ES-I3 (cell line): ENCODE data around the gene KYNU.
"Not testable (repeated sequence)": the region's sequence is repeated elsewhere in the genome, so short reads cannot be mapped to it uniquely, and the experiment has no call there.

Experiments used
- H3K36me3 ChIP-seq: 2 replicates; pipeline ENCODE4 v1.6.1; 2013; ENCODE audit warnings: mild to moderate bottlenecking, low read length, control low read depth, moderate library complexity; ENCODE audit not compliant: insufficient read depth
- H3K4me1 ChIP-seq: 2 replicates; pipeline ENCODE4 v1.6.1; 2013; ENCODE audit warnings: mild to moderate bottlenecking, control low read depth, low read length; ENCODE audit not compliant: insufficient read depth
- H3K9ac ChIP-seq: 2 replicates; pipeline ENCODE4 v1.6.1; 2013; ENCODE audit warnings: low read depth, mild to moderate bottlenecking, low read length, moderate library complexity
- H3K9me3 ChIP-seq: 2 replicates; pipeline ENCODE4 v1.6.1; 2013; ENCODE audit warnings: mild to moderate bottlenecking, low read length, moderate library complexity; ENCODE audit not compliant: control insufficient read depth, insufficient read depth

The KYNU gene

GRCh38 chr2:142944721-142945120 lies 67.3 kb downstream of the KYNU start:
- Histone ChIP-seq H3K9me3 (no peaks in the 10 kb centered on the region; the same call in 1 of the 2 replicates), H3K4me1 (no peaks in the 10 kb centered on the region), H3K9ac (no peak overlapping the region), H3K36me3 (no peaks in the 10 kb centered on the region)

DNA sequence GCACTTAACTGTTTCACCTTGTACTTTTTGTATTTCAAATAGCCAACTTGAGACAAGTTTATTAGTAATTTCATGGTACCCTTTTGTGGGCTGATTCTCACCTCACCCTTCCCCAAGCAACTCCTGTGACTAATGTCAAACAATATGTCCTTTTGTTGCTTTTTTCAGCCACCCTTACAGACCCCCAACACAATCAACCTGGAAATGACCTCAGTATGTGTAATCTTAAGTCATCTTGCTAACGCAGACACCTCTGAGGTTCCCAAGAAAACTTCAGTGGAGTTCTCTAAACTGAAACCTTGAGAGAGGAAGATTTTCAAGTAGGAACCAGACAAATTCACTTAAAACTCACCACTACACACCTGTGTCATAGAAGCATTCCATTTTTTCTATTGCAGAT lies 69.5 kb downstream of the KYNU start:
- H3K36me3 ChIP-seq = no peaks in the 10 kb centered on the region
- H3K4me1 ChIP-seq = no peaks in the 10 kb centered on the region
- peaks cover 7% of the 10 kb centered on the region; the same call in 1 of the 2 replicates for H3K9me3 ChIP-seq
- no peak overlapping the region for H3K9ac ChIP-seq

DNA sequence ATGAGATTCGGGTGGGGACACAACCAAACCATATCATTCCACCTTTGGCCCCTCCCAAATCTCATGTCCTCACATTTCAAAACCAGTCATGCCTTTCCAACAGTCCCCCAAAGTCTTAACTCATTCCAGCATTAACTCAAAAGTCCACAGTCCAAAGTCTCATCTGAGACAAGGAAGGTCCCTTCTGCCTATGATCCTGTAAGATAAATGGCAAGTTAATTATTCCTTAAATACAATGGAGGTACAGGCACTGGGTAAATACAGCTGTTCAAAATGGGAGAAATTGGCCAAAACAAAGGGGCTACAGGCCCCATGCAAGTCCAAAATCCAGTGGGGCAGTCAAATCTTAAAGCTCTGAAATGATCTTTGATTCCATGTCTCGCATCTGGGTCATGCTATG lies 71.3 kb downstream of the KYNU start:
- H3K9ac ChIP-seq, H3K4me1 ChIP-seq, H3K36me3 ChIP-seq, H3K9me3 ChIP-seq: not testable (repeated sequence)

DNA sequence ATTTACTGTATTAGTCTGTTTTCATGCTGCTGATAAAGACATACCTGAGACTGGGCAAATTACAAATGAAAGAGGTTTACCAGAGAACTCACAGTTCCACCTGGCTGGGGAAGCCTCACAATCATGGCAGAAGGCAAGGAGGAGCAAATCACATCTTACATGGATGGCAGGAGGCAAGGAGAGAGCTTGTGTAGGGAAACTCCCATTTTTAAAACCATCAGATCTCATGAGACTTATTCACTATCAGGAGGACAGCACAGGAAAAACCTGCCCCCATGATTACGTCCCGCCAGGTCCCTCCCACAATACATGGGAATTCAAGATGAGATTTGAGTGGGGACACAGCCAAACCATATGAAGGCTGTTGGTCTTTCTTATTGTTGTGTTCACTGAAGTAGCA lies 72.9 kb downstream of the KYNU start:
- not testable (repeated sequence) for H3K36me3 ChIP-seq, H3K9me3 ChIP-seq, H3K9ac ChIP-seq, H3K4me1 ChIP-seq

DNA sequence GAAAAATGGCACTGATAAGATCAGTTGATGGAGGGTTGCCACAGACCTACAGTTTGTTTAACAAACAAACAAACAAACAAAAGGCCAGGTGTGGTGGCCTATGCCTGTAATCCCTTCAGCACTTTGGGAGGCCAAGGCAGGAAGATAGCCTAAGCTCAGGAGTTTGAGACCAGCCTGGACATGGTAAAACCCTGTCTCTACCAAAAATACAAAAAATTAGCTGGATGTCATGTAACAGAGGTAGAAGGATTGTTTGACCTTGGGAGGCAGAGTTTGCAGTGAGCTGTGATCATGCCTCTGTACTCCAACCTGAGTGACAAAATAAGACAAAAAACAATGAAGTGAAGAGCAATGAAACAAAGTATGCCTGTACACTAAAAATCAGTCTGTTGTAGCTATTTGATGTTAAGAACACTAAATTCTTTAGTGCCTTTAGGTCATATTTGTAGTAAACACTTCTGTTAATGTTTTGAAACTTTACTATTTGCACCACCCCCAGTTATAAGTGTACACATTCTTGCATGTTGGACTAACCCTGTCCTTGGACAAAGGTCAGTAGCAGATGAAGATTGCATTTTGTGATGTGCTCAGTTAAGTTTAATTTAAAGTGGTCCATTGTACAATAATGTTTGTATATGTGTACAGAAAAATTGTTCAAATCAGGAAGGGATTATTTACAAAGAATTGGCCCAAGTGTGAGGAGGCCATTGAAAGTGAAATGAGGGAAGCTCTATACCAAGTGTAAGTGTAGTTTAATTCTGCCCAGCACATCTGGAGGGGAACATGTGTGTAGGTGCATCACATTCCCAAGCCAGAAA lies 73.9 kb downstream of the KYNU start:
- no peaks in the 10 kb centered on the region for H3K4me1 ChIP-seq
- H3K9ac ChIP-seq = no peak overlapping the region
- no peaks in the 10 kb centered on the region for H3K36me3 ChIP-seq
- H3K9me3 ChIP-seq = peaks cover 7% of the 10 kb centered on the region; the same call in 1 of the 2 replicates

DNA sequence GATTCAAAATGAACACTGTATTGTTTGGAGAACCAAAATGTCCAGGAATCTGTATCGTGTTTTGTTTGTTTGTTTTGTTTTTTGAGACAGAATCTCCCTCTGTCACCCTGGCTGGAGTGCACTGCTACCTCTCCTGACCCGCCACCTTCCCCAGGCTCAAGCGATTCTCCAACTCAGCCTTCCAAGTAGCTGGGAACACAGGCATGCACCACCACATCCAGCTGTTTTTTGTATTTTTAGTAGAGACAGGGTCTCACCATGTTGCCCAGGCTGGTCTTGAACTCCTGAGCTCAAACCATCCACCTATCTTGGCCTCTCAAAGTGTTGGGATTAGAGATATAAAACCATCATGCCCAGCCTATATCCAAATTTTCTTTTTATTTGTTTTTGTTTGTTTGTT lies 74.6 kb downstream of the KYNU start:
- Histone ChIP-seq H3K4me1 (no peaks in the 10 kb centered on the region), H3K36me3 (no peaks in the 10 kb centered on the region), H3K9me3 (peaks cover 7% of the 10 kb centered on the region; the same call in 1 of the 2 replicates), H3K9ac (no peak overlapping the region)

DNA sequence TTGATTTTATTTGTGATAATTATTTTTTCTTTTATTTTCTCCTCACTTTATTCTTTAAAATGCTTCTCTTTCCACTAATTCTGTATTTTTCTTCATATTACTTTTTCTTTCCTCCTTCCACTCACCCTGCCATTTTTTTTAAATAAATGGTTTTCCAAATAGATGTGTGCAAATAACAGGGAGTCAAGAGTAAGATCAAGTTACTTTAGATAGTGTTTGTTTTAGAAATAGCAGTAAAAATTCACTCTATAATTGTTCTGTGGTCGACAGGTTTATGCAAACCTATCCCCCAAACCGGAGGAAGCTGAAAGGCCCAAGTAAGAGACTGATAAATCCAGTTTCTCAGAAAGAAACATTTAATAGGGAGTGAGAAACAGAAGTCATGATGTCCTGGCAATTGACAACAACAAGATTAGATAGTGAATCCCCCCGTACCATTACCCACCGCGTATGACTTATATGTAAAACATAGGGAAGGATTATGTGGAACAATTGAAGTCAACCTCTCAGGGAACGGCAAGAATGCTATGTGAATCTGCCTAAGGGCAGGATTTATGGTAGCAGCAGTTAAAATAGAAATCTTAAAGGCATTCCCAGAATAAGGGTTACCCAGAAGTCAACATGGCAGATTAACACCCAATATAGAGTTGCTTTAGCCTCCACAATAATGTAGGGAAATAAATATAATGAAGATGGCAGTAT lies 75.5 kb downstream of the KYNU start:
- H3K9ac ChIP-seq = no peak overlapping the region
- no peaks in the 10 kb centered on the region for H3K4me1 ChIP-seq
- H3K9me3 ChIP-seq = peaks cover 7% of the 10 kb centered on the region; the same call in 1 of the 2 replicates
- no peaks in the 10 kb centered on the region for H3K36me3 ChIP-seq

DNA sequence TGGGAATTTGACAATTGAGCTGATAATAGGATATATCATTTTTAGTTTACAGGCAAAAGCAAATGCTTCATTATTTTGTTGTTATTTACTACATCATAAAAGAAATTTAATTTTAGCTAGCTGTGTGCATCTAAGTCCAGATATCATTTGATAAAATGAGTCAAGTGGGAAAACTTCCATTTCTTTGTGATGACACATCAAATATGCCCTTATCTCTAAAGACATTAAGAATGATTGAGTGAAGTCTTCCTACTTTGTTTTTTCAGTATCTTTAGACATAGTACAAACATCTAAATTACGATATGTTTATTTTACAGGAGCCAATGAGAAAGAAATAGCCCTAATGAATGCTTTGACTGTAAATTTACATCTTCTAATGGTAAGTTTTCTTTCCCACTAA lies 77.0 kb downstream of the KYNU start:
- no peak overlapping the region for H3K9ac ChIP-seq
- H3K4me1 ChIP-seq = no peaks in the 10 kb centered on the region
- peaks cover 7% of the 10 kb centered on the region; the same call in 1 of the 2 replicates for H3K9me3 ChIP-seq
- no peaks in the 10 kb centered on the region for H3K36me3 ChIP-seq

DNA sequence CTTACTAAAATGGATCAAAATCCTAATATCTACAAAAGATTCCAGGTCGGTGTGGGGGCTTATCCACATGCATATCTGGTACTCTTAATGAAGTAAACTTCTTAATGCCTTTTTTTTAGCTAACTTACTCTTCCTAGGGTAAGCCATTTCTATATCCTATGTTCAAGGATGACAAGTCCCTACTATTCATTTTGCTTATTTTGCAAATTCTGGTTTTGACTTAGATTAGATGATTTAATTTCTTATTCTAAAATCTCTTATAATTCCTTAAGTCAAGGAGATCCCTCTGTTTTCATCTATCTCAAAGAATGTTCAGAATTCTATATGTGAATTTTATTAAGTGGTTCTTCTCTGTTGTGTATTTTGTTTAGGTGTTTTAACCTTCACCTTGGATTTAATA lies 79.7 kb downstream of the KYNU start:
- H3K36me3 ChIP-seq = no peaks in the 10 kb centered on the region
- no peaks in the 10 kb centered on the region for H3K9me3 ChIP-seq
- no peak overlapping the region for H3K9ac ChIP-seq

DNA sequence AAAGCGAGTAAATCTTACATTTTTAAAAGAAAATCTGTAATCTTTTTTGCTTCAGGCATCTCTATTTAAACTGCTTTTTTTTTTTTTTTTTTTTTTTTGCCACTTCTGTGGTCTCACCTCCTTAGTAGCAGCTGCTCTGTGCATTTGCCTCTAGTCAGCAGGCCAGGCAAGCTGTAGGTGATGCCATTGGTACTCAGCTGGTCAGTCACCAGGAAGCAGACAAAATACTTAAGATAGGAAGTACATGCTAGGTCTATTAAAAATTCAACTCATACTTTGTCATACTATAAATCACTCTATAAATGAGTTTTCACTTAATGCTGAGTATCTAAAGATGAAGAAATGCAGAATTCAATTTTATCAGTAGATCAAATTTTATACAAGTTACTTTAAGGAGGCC lies 83.7 kb downstream of the KYNU start:
- no peak overlapping the region for H3K9ac ChIP-seq

More for the DNA sequence above, 79.7 kb downstream of the KYNU start:
- no peaks in the 10 kb centered on the region for H3K4me1 ChIP-seq

DNA sequence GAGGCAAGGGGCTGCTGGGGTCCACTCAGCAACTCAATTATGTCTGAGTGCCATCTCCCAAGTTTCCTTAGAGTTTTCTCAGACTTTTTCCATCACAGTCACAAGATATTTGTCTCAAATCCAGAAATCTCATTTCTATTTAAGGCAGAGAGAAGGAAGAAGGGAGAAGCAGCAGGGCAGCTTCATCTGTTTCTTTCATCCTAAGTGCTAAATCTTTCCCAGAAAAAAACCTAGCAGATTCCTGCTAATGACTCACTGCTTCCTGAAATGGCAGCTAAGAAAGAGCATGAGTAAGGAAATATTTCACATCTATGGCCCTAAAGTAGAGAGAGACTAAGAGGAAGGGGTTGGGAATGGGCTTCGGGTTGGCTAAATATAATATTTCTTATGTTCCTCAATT lies 88.0 kb downstream of the KYNU start:
- Histone ChIP-seq H3K9me3 (peaks cover 3% of the 10 kb centered on the region; the same call in 1 of the 2 replicates), H3K4me1 (no peaks in the 10 kb centered on the region), H3K9ac (no peak overlapping the region), H3K36me3 (no peaks in the 10 kb centered on the region)

More for the DNA sequence above, 83.7 kb downstream of the KYNU start:
- Histone ChIP-seq H3K4me1 (no peaks in the 10 kb centered on the region), H3K9me3 (peaks cover 3% of the 10 kb centered on the region; the same call in 1 of the 2 replicates), H3K36me3 (no peaks in the 10 kb centered on the region)

DNA sequence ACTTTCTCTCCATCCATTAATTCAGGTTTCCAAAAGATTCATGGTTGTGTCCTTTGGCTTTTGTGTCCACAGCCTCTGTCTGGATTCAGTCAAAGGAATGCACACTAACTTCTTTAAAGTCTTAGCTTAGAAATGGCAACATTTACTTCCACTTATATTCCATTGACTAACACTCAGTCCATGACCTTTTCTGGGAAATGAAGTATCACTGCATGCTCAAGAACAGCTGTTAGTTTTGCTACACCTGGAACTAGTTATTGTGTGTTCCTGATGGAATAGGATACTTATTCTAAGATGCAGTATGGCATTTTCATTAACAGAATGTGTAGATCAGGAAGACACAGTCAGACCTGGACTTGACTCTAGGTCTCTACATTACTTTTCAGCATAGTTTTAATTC lies 88.8 kb downstream of the KYNU start:
- no peak overlapping the region for H3K9ac ChIP-seq
- H3K4me1 ChIP-seq = no peaks in the 10 kb centered on the region
- peaks cover 3% of the 10 kb centered on the region; the same call in 1 of the 2 replicates for H3K9me3 ChIP-seq
- no peaks in the 10 kb centered on the region for H3K36me3 ChIP-seq

- H3K9ac ChIP-seq = no peak overlapping the region
- H3K4me1 ChIP-seq = no peaks in the 10 kb centered on the region
- H3K36me3 ChIP-seq = no peaks in the 10 kb centered on the region
- H3K9me3 ChIP-seq = peaks cover 3% of the 10 kb centered on the region; the same call in 1 of the 2 replicates
Measured at GRCh38 chr2:142967060-142967459, 89.6 kb downstream of the KYNU start.

DNA sequence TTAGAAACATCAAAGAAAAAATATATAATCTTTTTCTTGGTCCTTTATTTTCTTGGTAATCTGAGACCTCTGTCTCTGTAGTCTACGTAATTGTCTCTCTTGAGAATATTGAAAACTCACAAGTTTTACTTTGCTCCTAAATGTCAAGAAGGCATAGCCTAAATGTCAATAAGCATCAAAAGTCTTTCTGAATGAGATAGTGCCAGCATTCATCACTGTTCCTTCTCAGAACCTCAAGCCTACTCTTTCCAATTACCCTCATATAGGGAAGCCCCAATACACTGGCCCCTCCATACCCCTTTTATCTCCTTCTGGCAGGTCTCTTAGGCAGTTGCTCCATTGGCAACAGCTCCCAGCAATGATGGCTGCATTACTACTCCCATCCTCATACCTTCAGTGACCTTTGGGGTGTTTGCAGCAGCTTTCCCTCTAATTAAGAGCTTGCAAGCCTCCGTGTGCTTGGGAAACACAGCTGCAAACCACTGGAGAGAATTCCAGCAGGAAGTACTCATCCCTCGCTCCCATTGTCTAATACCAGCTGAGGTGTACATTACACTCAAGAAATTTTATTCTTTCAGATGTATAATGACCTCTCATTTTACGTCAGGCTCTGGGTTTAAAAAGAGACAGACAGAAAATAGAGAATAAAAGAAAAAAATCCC lies 95.8 kb downstream of the KYNU start:
- H3K36me3 ChIP-seq = no peaks in the 10 kb centered on the region
- H3K9me3 ChIP-seq = no peaks in the 10 kb centered on the region
- H3K4me1 ChIP-seq = peaks cover 33% of the 10 kb centered on the region
- H3K9ac ChIP-seq = no peak overlapping the region
